ENCODE measurements around the gene TELO2. TPM values are rescaled to one million over a fixed set of nuclear protein-coding genes. Genes with fewer than 3 reads are reported as not detected.

Gene TELO2
- total RNA-seq, 1 donor from 2014 or later: 13.6 TPM

DNA sequence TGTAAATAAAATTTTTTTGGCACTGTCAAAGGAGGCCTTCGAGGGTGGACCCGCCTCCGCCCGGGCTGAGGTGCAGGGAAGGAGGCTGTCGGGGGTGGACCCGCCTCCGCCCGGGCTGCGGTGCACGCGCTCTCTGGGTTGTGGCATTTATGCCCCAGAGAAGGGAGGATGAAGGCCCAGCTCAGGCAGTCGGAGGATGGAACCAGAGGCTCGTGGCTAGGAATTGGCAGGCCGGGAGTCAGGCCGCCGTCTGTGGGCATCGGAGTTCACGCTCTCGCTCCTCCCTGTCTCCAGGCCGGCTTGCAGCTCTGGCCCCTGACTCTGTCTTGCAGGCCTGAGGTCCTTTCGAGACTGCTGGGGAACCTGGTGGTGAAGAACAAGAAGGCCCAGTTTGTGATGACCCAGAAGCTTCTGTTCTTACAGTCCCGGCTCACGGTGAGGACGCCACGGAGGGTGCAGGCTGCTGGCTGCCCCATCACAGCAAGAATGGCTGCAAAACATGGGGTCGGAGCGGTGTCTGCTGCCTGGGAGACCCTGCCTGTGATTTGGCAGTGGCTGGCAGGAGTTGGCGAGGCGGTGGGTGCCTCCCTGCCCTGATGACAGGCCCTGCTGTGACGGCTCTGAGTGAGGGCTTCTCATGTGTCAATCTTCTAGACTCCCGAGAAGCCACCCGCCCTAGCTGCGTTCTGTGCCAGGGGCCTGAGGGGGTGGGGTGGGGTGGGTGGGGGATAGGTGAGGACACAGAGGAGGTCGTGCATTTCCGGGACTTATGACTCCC lies 5.9 kb downstream of the TELO2 start:
- no peak for DNase-seq (ENCODE audit: low read depth in 2 of 2)

DNA sequence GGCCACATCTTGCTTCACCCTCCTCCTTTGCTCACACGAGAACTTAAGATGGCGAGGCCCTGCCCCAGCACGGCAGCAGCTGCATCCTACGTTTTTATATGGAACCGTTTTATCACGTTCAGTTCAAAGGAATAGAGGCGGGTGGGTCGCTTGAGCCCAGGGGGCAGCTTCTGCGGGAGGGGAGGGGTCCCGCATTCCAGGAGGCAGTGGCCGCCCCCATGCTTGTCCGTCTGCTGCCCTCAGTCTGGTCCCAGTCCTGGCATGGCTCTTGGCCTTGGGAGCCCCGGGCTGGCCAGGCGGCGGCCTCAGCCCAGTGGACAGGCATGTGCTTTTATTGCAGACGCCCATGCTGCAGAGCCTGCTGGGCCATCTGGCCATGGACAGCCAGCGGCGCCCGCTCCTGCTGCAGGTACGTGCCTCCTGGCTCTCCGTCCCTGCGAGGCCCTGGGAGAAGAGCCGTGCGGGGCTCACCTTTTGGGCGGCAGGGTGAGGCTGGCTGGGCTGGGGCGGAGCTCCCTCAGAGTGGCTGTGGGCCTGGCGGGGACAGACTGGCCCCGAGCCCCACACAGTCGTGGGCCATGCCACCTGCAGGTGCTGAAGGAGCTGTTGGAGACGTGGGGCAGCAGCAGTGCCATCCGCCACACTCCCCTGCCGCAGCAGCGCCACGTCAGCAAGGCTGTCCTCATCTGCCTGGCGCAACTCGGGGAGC lies 6.8 kb downstream of the TELO2 start:
- no peak for DNase-seq (ENCODE audit: low read depth in 2 of 2)

DNA sequence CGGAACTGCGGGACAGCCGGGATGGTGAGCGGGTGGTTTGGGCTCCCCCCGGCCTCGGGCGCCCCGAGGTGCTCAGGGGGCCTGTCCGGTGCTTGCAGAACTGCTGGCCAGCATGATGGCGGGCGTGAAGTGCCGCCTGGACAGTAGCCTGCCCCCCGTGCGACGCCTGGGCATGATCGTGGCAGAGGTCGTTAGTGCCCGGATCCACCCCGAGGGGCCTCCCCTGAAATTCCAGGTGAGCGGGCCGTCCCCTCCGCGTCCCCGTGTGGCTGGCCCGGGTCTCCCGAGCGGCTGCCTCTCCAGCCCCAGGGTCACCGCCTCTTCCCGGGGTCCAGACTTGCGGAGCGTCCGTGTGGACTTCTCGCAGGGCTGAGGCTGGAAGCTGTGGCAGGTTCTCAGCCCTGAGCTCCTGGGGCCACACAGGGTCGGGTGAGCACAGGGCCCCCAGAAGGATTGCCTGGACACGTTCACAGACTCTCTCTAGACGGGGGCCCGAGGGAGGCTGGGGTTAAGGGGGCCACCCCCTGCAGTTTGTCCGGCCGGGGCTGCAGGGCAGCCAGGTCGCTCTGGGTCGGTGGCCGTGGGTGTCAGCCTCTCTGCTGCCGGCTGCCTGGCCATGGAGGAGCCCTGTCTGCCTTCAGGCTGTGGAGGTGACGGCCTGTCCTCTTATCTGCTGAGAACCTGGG lies 7.4 kb downstream of the TELO2 start:
- no peak for DNase-seq (ENCODE audit: low read depth in 2 of 2)

DNA sequence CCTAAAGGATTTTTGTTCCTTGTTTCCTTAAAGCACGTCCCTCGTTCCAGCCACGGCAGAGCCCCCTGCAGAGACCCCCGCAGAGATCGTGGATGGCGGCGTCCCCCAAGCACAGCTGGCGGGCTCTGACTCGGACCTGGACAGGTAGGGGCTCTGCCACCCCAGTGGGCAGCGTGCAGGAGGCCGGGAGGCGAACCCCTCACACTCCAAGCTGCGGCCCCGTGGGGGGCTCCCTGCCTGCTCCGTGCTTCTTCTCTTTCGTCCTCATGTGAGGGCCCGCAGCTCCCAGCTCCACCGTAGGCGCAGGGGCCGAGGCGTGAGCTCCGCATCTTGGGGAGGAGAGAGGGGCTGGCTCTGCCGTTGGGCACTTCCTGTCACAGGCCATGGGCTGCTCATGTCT lies 8.5 kb downstream of the TELO2 start:
- DNase-seq (ENCODE audit: low read depth in 2 of 2): no peak

DNA sequence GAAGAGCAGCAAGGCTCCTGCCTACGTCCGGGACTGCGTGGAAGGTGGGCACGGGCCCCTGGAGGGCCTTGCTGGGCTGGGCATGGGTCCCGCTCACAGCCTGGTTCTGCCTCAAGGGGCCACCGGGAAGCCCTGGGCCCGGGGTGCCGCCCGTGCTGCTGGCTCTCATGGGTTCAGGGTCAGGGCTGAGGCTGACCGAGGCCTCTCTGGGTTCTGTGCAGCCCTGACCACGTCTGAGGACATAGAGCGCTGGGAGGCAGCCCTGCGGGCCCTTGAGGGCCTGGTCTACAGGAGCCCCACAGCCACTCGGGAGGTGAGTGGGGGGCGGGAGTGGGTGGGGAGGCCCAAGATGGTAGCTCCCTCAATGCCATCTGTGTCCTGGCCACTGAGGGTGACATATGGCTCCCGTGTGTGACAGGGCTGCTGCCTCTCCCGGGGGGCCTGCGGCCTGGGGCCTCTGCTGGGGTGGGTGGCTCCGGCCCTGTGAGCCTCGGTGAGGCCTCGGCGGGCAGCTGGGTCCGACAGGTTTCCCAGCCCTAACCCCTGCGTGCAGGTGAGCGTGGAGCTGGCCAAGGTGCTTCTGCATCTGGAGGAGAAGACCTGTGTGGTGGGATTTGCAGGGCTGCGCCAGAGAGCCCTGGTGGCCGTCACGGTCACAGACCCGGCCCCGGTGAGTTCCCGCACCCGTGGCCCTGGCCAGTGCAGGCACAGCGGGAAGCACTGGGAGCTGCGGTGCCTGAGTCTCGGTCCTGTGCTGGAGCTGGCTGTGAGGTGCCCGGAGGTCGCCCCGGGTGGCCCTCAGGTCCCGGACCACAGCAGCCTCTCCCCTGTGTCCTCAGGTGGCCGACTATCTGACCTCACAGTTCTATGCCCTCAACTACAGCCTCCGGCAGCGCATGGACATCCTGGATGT lies 9.2 kb downstream of the TELO2 start:
- no peak for DNase-seq (ENCODE audit: low read depth in 2 of 2)

DNA sequence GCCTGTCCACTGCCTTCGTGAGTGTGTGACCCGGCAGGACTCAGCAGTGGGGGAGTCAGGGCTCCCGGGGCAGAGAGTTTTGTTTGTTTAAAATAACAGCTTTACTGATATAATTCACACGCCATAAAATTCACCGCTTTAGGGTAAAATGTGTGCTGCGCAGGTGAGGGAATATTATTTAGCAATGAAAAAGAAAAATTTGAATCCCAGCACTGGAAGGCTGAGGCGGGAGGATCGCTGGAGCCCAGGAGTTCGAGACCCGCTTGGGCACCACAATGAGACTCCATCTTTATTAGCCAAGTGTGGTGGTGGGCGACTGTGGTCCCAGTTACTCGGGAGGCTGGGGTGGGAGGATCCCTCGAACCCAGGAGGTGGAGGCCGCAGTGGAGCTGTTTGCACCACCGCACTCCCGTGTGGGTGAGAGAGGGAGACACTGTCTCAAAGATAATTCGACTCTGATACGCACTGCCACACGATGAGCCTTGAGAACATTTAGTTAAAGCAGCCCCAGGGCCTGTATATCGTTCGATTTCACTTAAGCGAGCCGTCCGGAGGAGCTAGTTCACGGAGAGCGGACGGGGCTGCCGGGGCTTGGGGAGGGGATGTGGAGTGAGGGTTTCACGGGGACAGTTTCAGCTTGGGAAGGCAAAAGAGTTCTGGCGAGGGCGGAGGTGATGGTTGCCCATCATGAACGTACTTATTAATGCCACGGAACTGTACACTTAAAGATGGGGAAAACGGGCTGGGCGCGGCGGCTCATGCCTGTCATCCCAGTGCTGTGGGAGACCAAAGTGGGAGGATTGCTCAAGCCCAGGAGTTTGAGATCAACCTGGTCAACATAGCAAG lies 10.2 kb downstream of the TELO2 start:
- no peak for DNase-seq (ENCODE audit: low read depth in 2 of 2)

DNA sequence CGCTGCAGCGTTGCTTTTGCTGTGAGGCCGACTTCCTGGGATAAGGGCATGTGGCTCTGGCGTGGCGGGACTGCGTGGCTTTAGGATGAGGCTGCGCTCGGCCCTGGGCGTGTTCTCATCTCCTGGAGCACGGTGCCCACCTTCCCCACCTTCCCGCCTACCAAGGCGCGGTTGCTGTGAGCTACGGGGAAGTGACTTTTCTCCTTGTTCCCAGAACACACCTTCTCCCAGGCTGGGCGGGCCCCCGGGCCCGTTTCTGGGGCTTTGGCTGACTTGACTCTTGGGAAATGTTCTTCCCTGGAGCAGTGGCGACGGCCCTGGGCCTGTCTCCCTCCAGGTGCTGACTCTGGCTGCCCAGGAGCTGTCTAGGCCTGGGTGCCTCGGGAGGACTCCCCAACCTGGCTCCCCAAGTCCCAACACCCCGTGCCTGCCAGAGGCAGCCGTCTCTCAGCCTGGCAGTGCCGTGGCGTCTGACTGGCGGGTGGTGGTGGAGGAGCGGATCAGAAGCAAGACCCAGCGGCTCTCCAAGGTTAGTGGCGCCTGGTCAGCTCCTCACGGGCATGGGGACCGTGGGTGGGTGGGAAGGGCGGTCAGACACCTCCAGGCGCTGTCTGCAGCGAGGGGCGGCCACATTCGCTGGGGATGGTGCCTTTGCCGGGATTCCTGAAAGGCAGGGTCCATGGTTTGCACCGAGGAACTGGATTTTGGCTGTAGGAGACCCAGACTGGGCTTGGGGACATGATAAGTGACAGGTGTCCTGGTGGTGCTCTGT lies 12.1 kb downstream of the TELO2 start:
- no peak for DNase-seq (ENCODE audit: low read depth in 2 of 2)

DNA sequence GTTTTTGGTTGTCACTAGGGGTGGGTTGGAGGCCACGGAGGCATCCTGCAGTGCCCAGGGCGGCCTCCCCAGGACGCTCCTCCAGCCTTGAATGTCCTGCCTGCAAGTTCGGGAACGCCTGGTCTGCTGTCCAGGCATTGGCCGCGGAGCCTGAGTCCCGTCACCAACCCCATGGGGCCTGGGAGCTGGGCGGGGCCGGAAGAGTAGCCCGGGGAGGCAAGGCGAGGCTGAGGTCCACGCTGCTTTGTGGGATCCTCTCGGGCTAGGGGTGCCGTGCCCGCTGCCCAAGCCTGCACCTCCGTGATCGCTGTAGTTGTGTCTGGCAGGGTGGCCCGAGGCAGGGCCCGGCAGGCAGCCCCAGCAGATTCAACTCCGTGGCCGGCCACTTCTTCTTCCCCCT lies 12.8 kb downstream of the TELO2 start:
- no peak for DNase-seq (ENCODE audit: low read depth in 2 of 2)

DNA sequence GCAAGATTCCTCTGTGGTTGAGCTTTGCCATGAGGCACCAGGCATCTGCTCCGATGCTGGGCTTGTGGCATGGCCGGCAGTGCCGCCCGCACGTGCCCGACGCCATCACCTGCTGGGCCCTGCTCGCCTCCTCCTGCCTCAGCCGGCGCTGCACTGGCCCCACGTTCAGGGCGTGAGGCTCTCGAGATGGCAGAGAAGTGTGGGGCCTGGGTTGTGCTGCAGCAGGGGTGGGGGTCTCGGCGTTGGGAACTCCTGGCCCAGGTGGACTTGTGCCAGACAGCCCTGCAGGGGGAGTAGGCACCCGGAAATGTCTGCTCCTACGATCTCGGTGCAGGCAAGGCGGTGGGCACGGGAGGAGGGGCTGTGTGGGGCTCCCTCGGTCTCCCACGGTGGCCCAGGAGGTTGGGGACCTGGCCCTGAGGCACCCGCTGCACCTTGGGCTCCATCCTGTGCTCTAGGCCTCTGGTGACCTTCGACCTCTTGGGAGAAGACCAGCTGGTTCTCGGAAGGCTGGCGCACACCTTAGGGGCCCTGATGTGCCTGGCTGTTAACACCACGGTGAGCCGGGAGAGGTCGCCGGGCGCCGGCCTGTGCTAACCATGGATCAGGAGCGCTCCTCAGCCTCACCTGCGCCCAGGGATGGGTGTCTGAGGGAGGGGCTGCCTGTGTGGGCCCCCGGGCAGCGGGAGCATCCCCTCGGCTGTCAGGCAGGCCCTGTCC lies 13.5 kb downstream of the TELO2 start:
- no peak for DNase-seq (ENCODE audit: low read depth in 2 of 2)

DNA sequence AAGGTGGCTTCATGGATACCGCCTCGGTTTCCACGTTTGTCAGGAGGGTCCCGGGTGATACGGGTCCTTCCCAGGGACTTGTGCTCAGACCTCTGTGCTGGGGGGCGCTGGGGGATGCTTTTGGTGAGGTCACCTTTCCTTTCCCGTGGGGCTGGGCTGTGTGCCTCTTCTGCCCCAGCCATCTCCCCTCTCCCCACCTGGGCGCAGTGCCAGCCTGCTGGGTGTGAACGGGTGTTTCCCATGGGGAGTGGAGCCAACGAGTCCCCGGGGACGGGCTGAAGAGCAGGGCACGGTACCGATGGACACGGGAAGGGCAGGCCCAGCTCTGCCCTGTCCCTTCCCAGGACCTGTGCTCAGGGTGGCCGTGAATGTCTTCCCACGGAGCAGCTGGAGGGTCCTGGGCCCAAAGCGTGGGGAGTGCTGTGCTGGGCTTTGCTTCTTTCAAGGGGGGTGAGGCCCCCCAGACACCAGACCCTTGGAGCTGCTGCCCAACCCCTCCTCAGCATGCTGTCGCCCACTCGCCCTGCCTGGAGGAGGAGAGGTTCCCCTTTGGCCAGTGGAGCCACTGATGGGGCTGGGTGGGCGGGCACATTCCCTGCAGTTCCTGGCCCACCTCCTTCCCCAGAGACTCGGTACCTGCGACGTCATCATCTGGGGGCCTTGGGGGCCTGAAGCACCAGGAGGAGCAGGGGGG lies 15.5 kb downstream of the TELO2 start:
- DNase-seq (ENCODE audit: low read depth in 2 of 2): no peak

DNA sequence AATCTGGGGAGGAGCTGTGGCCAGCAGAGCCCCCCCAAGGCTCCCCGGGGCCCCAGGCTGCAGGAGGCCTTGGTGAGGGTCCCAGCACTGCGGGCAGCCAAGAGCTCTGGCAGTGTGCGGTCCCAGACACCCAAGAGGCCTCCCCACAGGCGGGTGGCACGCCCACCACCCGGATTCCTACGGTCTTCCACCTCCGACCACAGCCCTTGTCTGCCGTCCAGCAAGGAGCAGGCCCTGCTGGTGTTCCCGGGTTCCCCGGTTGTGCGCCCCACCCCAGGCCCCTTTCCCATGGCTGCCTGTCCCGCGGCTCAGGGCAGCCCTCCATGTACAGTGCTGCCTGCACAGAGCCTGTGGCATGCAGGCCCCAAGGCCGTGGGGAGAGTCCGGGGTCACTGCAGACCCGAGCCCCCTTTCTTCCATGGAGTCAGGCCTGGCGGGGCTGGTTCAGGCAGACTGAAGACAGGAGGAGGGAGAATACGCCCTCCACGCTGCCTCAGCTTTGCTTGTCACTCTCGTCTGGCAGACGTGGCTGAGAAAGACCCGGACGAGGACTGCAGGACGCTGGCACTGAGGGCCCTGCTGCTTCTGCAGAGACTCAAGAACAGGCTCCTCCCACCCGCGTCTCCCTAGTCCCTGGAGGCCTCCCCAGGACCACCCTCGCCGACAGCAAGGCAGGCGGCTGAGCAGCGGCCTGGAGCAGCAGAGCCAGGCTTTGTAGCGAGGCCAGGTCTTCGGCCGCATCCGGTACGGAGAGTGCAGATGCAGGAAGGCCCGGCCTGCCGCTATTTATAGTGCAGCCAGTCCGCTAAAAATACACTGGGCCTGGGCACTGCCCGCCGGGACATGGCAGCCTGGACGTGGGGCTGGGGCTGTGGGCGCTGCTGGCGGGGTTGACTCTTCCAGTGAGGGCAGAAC lies 16.4 kb downstream of the TELO2 start:
- DNase-seq (ENCODE audit: low read depth in 2 of 2): peak in 1 of 2 donors; percentile 51

DNA sequence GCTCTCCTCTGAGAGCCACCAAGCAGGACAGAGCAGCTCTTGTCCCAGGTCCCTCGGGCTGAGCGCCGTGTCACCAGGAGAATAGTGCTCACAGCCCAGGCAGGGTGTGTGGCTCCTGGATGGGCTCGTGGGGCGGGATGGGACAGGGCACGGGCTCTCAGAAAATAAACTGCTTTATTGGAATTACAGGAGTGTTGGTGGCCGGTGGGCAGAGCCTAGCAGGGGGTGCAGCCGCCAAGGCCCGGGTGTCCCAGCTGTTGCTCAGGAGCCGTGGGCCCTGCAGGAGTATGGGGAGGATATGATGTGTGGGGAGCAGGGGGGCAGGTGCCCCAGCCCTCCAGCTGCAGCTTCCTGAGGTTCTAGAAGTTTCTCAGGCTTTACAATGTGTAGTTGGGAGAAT lies 17.1 kb downstream of the TELO2 start:
- DNase-seq (ENCODE audit: low read depth in 2 of 2): no peak

DNA sequence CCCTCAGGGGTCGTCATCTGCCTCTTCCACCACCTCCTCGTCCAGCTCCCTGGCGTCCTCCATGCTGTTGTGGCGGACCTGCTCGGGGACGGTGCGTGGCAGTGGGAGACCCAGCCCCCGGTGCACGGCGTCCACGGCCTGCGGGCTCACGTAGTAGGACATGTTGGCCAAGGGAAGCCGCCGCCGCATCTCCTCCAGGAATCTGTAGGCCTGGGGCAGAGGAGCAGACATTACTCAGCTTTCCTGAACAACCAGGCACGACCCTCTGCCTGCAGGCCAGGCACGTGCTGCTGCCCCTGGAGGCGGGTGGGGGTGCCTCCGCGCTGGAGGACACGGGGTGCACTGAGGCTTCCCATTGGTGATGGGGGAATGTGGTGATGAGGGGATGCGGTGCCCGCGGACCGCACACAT lies 17.8 kb downstream of the TELO2 start:
- DNase-seq (ENCODE audit: low read depth in 2 of 2): no peak

DNA sequence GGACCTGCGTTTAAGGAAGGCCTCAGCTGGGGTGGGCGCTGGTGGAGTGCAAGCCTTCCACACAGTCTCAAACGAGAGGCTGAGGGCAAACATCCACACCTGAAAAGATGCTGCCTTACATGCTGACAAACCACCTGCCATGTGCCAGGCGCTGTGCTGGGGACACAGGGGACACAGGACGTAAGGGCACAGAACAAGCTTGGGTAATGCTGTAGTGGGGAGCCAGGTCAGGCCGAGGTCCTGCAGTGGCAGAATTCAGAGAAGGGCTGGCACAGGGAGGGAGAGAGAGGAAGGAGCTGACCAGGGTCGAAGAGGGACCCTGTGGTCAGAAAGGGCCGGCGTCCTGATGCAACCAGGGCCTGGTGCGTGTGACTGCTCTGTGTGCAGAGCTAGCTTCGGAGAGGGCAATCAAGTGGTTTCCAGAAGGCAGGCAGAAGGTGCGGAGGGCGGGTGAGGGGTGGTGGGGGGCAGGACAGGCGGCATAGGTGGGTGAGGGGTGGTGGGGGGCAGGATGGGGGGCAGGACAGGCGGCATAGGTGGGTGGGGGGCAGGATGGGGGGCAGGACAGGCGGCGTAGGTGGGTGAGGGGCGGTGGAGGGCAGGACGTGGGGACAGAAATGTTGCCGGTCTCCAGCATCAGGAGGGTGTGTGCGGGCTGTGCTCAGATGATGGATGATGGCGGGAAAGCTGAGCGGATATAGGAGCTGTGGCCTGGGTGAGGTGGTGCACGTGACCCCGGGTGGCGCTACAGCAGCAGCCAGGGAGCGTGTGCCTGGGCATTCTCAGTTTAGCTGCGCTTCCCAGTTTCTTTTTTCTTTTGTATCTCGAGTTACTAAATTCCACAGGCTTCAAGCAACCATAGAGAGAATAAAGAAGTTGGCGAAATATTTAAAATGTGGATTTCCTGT lies 18.8 kb downstream of the TELO2 start:
- DNase-seq (ENCODE audit: low read depth in 2 of 2): peak in 1 of 2 donors; percentile 43

DNA sequence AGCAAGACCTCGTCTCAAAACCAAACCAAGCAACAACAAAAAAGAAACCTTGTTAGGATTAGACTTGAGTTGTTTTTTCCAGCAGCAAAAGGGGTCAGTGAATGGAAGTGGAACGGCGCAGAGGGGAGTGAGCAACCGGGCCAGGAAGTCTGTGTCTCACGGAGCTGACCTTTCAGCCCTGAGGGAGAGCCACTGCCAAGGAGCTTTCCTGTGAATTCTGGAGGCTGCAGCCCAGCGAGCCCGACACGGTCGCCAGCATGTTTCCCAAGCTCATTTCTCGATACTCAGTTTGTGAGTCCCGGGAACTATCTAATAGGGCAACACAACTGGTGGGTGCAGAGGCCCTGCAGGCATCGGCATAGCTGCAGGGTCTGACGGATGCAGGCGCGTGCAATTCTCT lies 19.6 kb downstream of the TELO2 start:
- DNase-seq (ENCODE audit: low read depth in 2 of 2): peak in 1 of 2 donors; percentile 82

DNA sequence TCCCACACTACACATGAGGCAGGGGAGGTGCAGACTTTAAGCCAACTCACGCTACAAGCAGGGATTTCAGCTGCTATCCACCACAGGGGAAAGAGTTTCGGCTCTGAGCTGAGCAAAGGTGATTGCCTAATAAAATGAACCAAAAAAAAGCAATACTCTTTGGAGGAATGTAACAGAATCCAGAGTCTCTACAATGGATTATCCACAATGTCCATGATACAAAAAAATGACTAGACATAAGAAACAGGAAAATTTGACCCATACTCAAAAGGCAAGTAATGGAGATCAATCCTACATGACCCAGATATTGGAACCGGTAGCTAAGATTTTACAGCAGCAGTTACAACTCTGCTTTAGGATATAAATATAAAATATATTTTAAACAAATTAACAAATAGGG lies 21.3 kb downstream of the TELO2 start:
- DNase-seq (ENCODE audit: low read depth in 2 of 2): no peak
